Measurements from ENCODE around the gene CDC42BPB. TPM values are rescaled to one million over a fixed set of nuclear protein-coding genes. Genes with fewer than 3 reads are reported as not detected.
A peak's percentile ranks its signal among the peaks of the same experiment; 100 is the strongest.

Gene CDC42BPB
- total and polyA plus RNA-seq, 2 of the 13 experiments (the other 11 are each of a cell fraction or from before 2014, with no cell fraction given), result 19.7 to 32.3 TPM

- no peaks in the 10 kb centered on the region for H3K9me3 ChIP-seq (ENCODE audit: low read length)
- H3K36me3 ChIP-seq (replicated peaks in 1 of 2; ENCODE audit: control insufficient read depth in 1 of 2, insufficient read depth in 2 of 2, low read length in 2 of 2), result no peaks in the 10 kb centered on the region
- no peaks in the 10 kb centered on the region for H4K20me1 ChIP-seq (ENCODE audit: insufficient read depth, low read length)
- in situ Hi-C loops (cut with HindIII; ENCODE audit: extremely low pct_ligation_motif_present, low pct_unique_long_range_greater_than_20kb), result no loop called here
- ATAC-seq (peak; percentile 36), DNase-seq (ENCODE audit: low spot score) (no peak), FAIRE-seq (no peak)
- peaks cover 65% of the 10 kb centered on the region for H3K4me1 ChIP-seq (ENCODE audit: insufficient read depth, low read length)
- peak overlapping the region; percentile 18; the same call in 1 of the 2 replicates for H3K4me2 ChIP-seq (ENCODE audit: low read depth, low read length)
- BruUV-seq (replicated peaks), result no TSS peak
- H3K4me3 ChIP-seq (replicated peaks in 1 of 3; ENCODE audit: insufficient read depth in 1 of 3, low read depth in 2 of 3, low read length in 3 of 3), result no peak overlapping the region
- CTCF ChIA-PET (ENCODE audit: low intra/inter-chr PET ratio, low total read pairs), result interaction anchor here (1.1 kb wide), 1 partner anchor 10 kb away, joined by 3 read pairs; no protein-coding TSS in a partner anchor
- 41% methylated on average over 9 of the region's 24 CpGs for WGBS (ENCODE audit: low lambda C conversion rate)
- no peak overlapping the region for H3K27ac ChIP-seq (ENCODE audit: extremely low read length, insufficient read depth, low read length)
- POLR2A ChIA-PET, result interaction anchor here (1.2 kb wide), 1 partner anchor 14 kb away, joined by 4 read pairs; no protein-coding TSS in a partner anchor
- no peak overlapping the region for H2AFZ ChIP-seq (ENCODE audit: low read length)
- H3K9ac ChIP-seq (ENCODE audit: insufficient read depth, low read depth, low read length), result no peak overlapping the region
- intact Hi-C loops (cut with micrococcal nuclease; ENCODE audit: unreplicated experiment), result no loop called here
- no peaks in the 10 kb centered on the region for H3K79me2 ChIP-seq (ENCODE audit: insufficient read depth, low read length)
- H3K27me3 ChIP-seq (ENCODE audit: control insufficient read depth in 1 of 2, insufficient read depth in 2 of 2, low read length in 2 of 2), result peaks cover 0 to 18% of the 10 kb centered on the region in 2 experiments; a peak in 4 of 5 replicates
- TF ChIP-seq ZNF772 (CRISPR knock-in tag; IDR thresholded peaks at IDR 0.05) (peak; percentile 32; the same call in 1 of the 2 replicates), ZBTB33 (CRISPR knock-in tag; IDR thresholded peaks at IDR 0.05) (peak; percentile 87; the same call in 1 of the 2 replicates), JDP2 (CRISPR knock-in tag; IDR thresholded peaks at IDR 0.05; ENCODE audit: borderline replicate concordance) (no peak), ZFYVE20 (CRISPR knock-in tag; IDR thresholded peaks at IDR 0.05; ENCODE audit: borderline replicate concordance, low read depth) (no peak), ZMYM3 (CRISPR knock-in tag; IDR thresholded peaks at IDR 0.05) (peak; percentile 71; the same call in 1 of the 2 replicates), CTCF (CRISPR knock-in tag; IDR thresholded peaks at IDR 0.05) (peak; percentile 76), HNRNPLL (IDR thresholded peaks at IDR 0.05; ENCODE audit: low read depth, low read length, poor library complexity, severe bottlenecking) (peak; percentile 16), ZFP91 (CRISPR knock-in tag; IDR thresholded peaks at IDR 0.05; ENCODE audit: borderline replicate concordance) (0 out of 2 replicates have a peak, but pooled peaks have one; percentile 25), GABPA (IDR thresholded peaks at IDR 0.05; ENCODE audit: low read depth, low read length) (no peak), GABPA (CRISPR knock-in tag; IDR thresholded peaks at IDR 0.05; ENCODE audit: low read depth) (no peak), ZNF292 (CRISPR knock-in tag; IDR thresholded peaks at IDR 0.05; ENCODE audit: borderline replicate concordance, low read depth) (0 out of 2 replicates have a peak, but pooled peaks have one; percentile 24), STAG1 (CRISPR knock-in tag; IDR thresholded peaks at IDR 0.05) (peak; percentile 25; the same call in 1 of the 2 replicates), ZNF720 (CRISPR knock-in tag; IDR thresholded peaks at IDR 0.05) (no peak), ZBTB20 (CRISPR knock-in tag; IDR thresholded peaks at IDR 0.05; ENCODE audit: borderline replicate concordance, low read depth) (0 out of 2 replicates have a peak, but pooled peaks have one; percentile 41), PTBP1 (IDR thresholded peaks at IDR 0.05; ENCODE audit: low read depth, low read length, poor library complexity, severe bottlenecking) (no peak), TFAP4 (IDR thresholded peaks at IDR 0.05; ENCODE audit: borderline replicate concordance, low read depth) (peak; percentile 21; the same call in 1 of the 2 replicates)
Observed at GRCh38 chr14:103085106-103086091, 28.1 kb upstream of the CDC42BPB start.
